HG03045 (cell line): ENCODE results near the gene INHBB.
"Not testable (repeated sequence)": the region's sequence is repeated elsewhere in the genome, so short reads cannot be mapped to it uniquely, and the experiment has no call there.

Experiments used
- ATAC-seq: cut with Tn5 transposase; IDR thresholded peaks from one replicate; pipeline ENCODE4 v1.9.1; 2021; ENCODE audit warnings: mild to moderate bottlenecking, moderate library complexity; ENCODE audit not compliant: unreplicated experiment

Gene INHBB

DNA sequence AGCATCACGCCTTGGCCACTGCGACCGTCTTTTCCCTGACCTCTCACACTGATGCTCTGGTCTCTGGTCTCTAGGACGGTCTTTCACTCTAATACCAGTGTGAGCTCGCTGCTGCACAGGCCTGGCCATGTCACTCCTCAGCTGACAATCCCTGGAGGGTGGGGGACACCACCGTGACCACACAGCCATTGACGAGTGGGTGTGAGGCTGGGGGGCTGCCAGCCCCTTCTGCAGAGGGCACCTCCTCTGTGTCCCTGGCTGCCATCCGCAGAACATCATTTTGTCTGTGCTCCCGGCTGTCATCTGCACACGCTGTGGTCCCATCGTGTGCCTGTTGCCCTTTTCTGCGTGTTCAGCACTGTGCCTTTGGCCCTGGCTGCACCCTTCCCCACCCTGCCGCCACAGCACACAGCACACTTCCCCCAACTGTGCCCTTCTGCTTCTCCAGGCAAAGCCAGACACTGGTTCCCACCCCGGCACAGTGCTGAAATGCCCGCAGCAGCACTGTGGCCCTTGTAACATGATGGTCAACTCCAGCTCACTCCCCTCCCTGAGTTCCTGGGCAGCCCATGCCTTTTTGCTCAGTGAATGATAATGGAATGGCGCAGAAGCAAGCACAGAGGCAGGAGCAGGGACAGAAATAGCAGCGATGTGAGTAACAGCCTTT is 30.4 kb upstream of the INHBB start:
- no peak for ATAC-seq

DNA sequence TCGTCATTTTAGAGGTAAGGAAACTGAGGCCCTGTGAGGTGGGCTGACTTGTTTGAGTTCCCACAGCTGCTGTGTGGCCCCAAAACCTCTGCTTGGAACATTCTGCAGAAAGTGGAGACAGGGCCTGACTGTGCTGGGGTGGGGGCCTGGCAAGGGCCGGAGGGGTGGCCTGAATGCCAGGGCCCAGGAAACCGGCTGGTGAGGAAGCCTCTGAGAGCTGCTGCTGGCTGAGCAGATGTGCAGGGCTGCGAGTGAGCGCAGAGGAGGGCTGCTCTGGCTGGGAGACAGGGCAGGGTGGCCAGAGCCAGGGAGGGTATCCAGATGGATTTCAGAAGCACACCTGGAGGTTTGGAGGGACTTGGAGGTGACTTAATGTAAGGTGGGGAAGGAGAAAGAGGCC is 29.9 kb upstream of the INHBB start:
- ATAC-seq = no peak

DNA sequence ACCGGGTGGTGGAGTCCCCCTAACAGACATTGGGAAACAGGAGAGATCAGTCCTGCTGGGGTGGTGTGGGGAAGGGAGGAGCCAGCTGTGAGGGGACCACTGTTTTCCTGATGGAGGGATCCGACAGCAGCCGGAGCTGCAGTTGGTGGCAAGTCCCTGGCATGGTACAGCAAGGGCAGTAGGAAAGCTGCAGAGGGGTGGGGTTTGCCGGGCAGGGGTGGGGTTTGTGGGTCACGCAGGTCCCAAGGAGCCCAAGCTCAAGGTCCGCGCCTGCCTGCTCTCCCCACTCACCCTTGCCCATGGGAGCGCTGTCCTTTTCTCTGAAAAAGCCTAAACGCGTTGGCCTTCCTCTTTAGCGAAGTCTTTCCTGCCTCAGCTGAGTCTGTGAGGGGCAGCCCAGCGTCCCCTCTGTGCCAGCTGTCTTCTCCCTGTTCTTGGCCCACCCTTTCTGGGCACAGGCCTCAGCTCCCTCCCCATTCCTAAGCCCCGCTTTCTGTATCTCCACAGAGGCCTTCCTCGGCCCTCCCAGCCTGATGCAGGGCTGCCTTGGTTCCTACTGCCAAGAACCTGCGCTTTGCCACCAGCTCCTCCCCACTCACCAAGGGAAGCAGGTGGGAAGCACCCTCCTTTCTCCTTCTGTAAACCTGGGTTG is 29.3 kb upstream of the INHBB start:
- no peak for ATAC-seq

DNA sequence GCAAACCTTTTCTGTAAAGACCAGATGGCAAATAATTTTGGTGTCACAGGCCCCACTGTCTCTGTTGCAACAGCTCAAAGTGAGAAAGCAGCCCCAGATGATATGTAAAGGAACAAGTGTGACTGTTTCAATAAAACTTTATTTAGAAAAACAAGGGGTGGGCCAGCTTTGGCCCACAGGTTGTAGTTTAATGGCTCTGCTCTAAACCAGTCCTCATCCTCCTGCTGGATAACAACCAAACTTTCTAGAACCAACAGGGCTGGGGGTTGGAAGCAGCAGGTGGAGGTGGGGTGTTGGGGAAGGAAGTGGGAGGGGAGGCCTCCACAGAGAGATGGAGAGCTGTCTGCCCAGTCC is 28.8 kb upstream of the INHBB start:
- no peak for ATAC-seq

DNA sequence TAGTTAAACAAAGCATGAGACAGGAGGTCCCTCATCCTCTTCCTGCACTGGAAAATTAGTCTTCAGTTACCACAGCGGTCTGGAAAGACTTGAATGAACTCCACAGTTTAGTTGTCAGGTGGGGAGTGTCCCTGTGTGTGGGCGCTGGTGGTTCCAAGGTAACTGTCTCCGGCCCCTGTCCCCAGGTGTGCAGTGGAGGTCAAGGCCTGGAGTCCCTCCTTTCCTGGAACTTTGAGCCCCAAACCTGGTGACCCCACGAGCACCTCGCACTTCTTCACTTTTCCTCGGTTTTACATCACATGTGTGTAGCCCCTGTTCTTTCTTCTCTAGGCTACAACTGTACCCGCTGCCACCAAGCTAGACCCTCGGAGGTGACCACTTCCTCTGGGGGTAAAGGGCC is 28.0 kb upstream of the INHBB start:
- no peak for ATAC-seq

DNA sequence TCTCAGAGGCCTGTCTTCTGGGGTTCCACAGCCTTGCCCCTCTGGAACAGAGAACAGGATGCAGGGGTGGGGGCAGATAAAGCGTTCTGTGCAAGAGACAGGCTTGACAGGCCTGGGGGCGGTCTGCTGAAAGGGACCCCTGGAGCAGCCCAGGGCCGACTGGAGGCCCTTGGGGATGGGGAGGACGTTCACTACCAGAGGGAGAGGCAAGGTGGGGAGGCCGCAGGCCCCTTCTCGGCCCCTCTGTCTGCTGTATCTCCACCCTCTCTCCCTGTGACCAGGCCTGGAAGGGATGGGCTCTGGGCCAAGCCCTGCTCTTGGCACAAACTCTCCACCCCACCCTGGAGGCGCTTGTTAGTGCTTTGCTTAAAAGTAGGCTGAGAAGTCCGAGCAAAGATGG is 27.3 kb upstream of the INHBB start:
- no peak for ATAC-seq

DNA sequence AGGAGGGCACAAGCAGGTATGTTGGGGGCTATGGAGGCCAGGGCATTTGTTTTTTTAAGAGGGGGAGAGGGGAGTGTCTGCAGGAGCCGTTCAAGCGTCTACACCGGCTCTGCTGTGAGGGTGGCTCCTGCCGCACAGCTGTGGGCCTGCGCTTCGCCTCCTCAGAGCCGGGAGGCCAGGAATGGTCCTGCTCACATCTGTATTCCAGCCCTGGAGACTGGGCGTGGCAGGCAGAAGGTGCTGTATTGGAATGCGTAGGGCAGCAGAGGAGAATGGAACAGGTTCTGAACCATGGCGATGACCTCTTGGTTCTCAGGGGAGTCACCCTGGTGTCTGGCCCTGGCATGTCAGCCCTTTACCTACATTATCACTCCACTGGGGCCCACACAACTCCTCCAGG is 26.8 kb upstream of the INHBB start:
- ATAC-seq = no peak

DNA sequence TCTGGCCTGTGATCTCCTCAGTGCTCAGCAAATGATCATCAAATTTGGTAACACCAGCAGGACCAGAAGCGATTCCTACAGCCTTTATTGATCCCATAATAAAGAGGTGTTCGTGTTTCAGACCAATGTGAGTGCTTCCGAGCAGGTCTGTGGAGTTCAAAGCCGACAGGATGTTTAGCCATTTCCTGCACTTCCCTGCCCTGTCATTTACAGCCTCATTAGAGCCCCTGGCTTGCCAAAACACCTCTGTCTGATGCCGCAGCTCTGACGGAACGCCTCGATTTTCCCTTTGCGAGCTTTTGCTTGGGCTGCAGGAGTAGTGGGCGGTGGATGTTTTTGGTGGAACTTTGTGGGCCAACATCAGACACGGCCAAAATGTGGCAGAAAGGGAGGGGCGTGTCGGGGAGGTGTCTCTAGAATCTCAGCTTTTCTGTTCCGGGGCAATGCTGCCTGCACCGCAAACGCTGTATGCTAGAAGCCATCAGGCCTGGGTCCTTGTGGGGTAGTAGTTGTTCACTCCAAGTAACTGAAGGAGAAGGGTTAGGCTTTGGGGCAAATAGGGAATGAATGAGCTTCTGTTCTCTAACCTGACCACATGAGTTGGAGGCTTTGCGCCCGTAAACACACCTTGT is 26.1 kb upstream of the INHBB start:
- no peak for ATAC-seq

DNA sequence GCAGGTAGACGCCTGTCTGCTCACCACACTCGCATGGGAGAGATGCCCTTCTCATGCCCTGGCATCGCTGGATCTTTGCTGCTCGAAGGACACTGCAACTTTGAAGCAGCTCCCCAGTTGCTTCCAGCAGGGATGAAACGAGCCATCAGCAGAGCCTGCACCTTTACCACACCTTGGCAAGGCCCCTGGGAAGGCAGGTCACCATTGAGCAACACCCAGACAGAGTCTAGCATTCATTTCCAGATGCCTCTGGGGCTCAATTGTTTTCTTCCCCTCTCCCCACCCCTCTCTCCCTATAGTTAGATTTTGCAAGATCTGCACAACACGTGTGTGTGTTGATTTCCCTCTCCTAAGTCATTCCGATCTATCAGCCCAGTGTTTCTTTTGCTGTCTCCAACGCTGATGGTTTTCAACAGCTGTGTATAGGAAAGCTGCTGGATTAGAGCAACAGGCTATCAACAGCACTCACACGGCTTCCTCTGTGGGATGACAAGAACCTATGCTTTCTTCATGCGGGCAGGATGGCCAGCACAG is 25.6 kb upstream of the INHBB start:
- no peak for ATAC-seq

DNA sequence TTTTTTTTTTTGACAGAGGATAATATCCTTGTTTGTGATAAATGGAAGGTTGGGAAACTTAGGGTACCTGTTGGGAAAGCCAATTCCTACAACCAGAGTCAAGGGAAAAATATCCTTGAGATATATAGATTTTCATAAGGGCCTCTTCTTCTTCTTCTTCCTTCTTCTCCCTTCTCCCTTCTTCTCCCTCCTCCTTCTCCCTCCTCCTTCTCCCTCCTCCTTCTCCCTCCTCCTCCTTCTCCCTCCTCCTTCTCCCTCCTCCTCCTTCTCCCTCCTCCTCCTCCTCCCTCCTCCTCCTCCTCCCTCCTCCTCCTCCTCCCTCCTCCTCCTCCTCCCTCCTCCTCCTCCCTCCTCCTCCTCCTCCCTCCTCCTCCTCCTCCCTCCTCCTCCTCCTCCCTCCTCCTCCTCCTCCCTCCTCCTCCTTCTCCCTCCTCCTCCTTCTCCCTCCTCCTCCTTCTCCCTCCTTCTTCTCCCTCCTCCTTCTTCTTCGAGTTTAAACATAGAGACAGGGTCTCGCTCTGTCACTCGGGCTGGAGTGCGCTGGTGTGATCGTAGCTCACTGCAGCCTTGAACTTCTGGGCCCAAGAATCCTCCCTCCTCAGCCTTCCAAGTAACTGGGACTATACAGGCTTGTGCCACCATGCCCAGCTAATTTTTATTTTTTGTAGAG is 24.9 kb upstream of the INHBB start:
- not testable (repeated sequence) for ATAC-seq

DNA sequence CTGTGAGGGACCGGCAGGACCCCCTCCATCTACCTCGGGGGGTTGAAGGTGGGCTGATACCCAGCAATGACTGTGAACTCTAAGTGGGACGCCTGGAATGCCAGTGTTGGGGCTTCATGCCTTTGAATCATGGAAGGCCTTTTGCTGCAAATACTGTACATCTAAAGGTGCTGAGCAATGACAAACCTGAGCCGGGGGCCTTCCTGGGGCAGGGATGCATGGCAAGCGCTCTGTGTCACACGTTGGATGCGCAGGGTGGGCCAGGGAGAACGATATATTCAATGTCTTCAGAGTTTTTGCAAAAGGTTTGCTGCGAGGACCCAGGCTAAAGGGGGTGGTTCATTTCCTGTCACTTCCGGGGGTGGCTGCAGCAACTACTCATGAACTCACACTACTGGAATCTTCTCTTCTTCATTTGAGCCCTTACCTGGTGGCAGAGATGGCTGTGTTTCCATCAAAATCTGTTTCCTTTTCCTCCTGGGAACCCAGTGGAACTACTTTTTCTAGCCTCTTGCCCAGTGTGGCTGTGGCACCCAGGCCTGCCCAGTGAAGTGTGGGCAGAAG is 24.1 kb upstream of the INHBB start:
- no peak for ATAC-seq

DNA sequence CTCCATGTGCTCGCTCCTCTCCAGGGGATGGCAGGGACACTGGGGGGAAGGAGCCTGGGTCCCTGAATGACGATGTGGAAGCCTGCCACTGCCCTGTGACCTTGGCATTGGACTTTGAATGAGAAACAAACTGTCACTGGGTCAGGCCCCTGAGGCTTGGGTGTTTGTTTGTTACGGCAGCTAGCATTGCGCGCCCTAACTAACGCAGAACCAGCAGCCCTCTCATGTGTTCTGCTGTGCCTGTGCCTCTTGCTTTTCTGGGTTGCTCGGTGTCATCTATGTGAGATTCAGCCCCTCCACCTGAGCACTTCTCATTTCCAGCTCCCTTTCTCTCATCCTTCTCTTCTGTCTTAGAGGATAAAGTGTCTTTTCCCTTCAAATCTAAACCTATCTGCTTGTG is 23.6 kb upstream of the INHBB start:
- no peak for ATAC-seq

DNA sequence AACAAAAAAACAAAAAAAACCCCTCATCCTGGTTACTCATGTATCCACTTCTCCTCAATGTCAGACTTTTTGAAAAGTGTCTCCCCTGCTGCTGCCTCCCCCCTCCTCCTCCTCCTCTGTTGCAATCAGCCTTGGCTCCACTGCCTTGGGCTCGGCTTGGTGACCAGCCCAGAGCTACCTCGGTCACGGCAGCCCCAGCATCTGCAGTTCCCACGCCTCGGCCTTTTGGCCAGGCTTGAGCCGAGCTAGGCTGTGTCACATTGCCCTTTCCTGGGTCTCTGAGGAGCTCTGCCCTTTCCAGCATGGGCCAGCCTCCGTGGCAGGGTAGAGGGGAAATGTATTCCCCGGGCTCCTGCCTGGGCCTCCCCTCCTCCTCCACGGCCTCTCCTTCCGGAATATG is 22.7 kb upstream of the INHBB start:
- ATAC-seq = no peak

DNA sequence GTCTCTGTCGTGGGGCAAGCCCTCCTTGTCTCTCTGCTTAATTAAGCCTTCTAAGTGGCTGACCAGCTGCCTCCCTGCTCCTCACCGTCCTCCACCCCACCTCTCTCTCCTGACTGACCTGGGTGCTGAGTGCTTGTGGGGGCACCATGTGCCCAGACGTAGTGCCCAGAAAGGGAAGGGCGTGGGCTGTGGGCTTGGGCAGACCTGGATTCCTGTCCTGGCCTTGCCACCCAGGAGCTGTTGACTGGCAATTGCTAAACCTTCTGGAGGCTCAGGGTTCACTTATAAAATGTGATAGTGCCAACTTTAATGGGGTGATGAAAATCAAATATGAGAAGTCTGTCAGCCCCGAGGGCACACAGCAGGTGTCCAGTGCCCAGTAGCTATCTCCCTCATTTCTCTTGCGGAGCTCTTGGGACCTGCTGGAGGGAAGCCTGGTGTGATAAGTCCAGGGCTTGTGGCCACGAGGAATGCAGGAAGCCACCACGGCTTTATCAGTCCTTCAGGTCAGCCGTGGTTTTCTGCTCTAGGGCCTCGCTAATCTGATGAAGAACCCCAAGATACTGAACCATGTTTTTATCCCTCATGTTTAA is 22.0 kb upstream of the INHBB start:
- ATAC-seq = no peak

DNA sequence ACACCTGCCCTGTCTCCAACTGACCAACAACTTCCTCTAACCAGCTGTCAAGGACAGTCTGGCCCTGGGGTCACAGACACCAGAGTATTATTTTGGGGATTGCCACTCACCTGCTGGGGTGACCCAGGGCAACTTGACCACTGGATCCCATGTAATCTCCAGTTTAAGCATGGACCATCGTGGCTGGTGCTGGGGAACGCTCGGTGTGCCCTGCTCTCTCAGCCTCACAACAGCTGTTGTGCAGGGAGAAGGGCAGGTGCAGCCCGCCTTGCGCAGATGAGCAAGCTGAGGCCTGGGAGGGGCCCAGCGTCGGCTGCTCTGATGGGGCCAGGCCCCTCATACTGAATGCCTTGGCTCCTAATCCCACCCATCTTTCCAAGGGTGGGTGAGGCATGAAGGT is 21.0 kb upstream of the INHBB start:
- ATAC-seq = no peak

DNA sequence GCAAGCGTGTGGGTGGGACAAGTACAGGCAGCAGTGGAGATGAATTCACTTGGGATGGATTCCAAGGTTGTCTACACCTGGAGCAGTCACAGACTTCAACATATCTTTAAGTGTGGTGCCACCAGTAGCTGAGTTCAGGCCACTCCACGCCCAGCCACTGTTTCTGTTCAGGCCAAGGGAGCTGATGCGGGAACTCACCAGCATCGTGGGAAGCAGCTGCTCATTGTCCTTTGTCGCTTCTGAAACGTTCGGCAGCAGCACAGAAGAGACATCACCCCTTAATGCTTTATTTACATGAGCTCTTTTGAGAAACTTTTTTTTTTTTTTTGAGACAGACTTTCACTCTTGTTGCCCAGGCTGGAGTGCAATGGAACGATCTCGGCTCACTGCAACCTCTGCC is 19.9 kb upstream of the INHBB start:
- ATAC-seq = no peak

DNA sequence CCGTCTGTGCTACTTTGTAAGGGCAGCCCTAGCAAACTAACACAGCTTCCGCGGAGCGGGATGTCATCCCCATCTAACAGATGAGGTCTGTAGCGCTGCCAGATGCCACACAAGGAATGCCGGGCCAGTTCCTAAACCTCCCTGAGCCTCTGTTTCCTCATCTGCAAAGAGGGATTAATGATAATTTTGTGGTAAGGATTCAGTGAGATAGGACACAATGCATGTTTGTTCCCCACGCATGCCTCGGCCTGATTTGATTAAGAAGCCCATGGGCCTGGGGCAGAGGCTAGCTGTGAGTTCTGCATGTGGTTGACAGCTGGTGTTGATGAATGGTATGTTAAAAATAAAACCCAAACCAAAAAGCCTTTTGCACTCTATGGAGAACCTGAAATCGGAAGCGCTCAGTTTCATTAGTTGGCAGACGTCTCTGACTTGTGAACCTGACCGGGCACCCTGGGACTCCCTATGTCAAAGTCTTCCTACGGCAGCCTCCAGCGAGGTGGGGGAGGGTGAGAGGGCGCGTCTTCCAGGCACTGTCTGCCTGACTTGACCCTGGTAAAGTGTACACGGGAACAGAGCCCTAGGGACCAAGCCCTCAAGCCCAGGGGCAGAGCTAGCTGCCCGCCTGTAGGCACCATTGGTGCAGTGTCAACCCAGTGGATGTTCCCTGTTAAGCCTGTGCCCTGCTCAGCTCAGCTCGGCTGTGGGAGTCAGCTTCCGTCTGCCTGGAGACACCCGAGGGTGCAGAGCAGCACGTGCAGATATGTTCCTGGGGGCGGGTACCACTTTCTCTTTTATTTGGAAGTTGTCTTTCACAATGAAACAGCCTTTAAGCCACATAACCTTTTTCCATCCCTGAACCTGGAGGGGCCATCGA is 14.8 kb upstream of the INHBB start:
- ATAC-seq = no peak

DNA sequence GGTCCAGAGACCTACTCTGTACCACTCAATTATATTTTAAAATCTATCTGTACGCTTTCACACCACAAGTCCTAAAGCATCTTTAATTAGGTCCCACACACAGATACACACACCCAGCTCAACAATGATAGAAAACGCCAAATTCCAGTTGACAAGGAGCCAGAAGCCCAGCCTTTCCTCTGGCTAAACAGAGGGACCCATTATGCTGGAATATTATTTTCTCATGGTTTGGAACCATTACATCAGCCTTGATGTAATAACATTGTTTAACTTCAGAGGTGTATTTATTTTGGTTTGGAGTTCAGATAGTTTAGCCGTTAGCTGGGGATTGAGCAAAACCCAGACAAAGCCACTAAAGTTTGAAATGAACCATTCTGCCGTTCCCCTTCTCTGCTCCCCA is 14.0 kb upstream of the INHBB start:
- ATAC-seq = no peak

DNA sequence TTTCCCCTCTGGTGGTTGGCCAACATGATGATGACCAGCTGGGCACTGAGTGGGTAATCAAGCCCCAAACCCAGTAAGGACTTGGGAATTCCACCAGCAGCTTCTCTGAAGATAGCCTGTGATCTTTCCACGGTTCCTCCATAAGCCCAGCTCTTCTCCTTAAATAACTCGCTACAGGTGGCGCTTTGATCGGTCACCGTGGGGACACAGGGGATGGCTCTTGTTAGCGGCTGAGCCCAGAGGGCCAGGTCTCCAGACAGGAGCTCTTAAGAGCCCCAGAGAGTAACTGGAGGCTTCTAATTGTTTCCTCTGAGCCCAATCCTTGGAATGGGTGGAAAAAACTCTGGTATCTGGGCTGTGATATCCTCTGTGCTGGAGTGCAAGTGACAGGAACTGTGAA is 13.6 kb upstream of the INHBB start:
- ATAC-seq = no peak

DNA sequence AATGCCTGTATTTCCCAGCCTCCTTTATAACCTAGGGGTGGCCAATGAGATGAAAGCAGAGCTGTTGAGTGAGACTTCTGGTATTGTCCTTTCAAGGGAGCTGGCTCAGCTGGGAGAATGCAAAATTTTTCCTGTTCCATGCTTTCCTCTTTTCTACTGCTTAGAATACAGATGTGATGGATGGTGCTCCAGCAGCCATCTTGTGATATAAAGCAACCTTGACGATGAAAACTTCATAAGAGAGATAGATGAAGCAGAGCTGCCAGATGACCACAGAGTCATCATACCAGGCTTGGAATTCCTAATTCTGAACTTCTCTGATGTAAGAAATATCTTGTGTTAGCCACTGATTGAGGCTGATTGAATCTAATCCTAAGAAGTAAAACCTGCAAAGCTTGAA is 11.9 kb upstream of the INHBB start:
- ATAC-seq = no peak
